DND-41 (cell line): ENCODE measurements around the gene PCDHGA7.
"Not testable (repeated sequence)": the region's sequence is repeated elsewhere in the genome, so short reads cannot be mapped to it uniquely, and the experiment has no call there.

Source experiments
- ATAC-seq: fragments of 200-7000 bp; cut with Tn5 transposase; 3 replicates; pipeline ENCODE4 v1.9.1; 2021; ENCODE audit warnings: low read depth; ENCODE audit not compliant: insufficient read depth
- DNase-seq: peaks from one replicate; pipeline ENCODE4 v3.0.0-alpha.2; 2020
- H2AFZ ChIP-seq: 2 replicates; pipeline ENCODE4 v1.6.0; 2012; ENCODE audit warnings: low read depth, low read length
- H3K27ac ChIP-seq: 2 replicates; pipeline ENCODE4 v1.5.1; 2012; ENCODE audit warnings: low read length, inconsistent platforms
- H3K27me3 ChIP-seq: fragments of 200-600 bp; sonication (generic); 2 replicates; pipeline ENCODE4 v1.6.0; 2012; ENCODE audit warnings: low read length, mild to moderate bottlenecking, inconsistent platforms; ENCODE audit not compliant: insufficient read depth, poor library complexity
- H3K36me3 ChIP-seq: 2 replicates; pipeline ENCODE4 v1.5.1; 2012; ENCODE audit warnings: low read length, inconsistent platforms; ENCODE audit not compliant: insufficient read depth
- H3K4me1 ChIP-seq: 2 replicates; pipeline ENCODE4 v1.5.1; 2012; ENCODE audit warnings: mild to moderate bottlenecking, low read length; ENCODE audit not compliant: insufficient read depth
- H3K4me2 ChIP-seq: 2 replicates; pipeline ENCODE4 v1.6.0; 2012; ENCODE audit warnings: mild to moderate bottlenecking, moderate library complexity, low read length, inconsistent platforms; ENCODE audit not compliant: insufficient read depth
- H3K4me3 ChIP-seq, 2 experiments: fragments of 200-600 bp in 1 of 2; shearing (Covaris generic) in 1 of 2; 2 replicates each; pipeline ENCODE4 v1.5.1; 2012 to 2016; ENCODE audit warnings: inconsistent platforms in 2 of 2, low read length in 2 of 2, mild to moderate bottlenecking in 2 of 2, low read depth in 1 of 2, moderate library complexity in 1 of 2
- H3K79me2 ChIP-seq: 2 replicates; pipeline ENCODE4 v1.6.0; 2012; ENCODE audit warnings: low read length, inconsistent platforms; ENCODE audit not compliant: insufficient read depth
- H3K9ac ChIP-seq: 2 replicates; pipeline ENCODE4 v1.6.0; 2012; ENCODE audit warnings: low read depth, mild to moderate bottlenecking, inconsistent platforms, low read length, moderate library complexity
- H3K9me3 ChIP-seq: 2 replicates; pipeline ENCODE4 v1.5.1; 2012; ENCODE audit warnings: low read length, moderate library complexity, mild to moderate bottlenecking, inconsistent platforms; ENCODE audit not compliant: insufficient read depth, severe bottlenecking
- H4K20me1 ChIP-seq: 2 replicates; pipeline ENCODE4 v1.6.0; 2012; ENCODE audit warnings: low read length; ENCODE audit not compliant: insufficient read depth
- EZH2 ChIP-seq: IDR thresholded peaks from 3 replicates; pipeline ENCODE4 v1.6.1; 2012; ENCODE audit warnings: borderline replicate concordance, low read depth, mild to moderate bottlenecking, moderate library complexity, low read length, inconsistent platforms; ENCODE audit not compliant: severe bottlenecking
- TF ChIP-seq, protein P1 (sequence below): IDR thresholded peaks from 2 replicates; pipeline ENCODE4 v1.5.1; 2012; ENCODE audit warnings: borderline replicate concordance, low read length, moderate library complexity, mild to moderate bottlenecking; ENCODE audit not compliant: poor library complexity, severe bottlenecking; ENCODE audit errors: extremely low read depth

The PCDHGA7 gene

DNA sequence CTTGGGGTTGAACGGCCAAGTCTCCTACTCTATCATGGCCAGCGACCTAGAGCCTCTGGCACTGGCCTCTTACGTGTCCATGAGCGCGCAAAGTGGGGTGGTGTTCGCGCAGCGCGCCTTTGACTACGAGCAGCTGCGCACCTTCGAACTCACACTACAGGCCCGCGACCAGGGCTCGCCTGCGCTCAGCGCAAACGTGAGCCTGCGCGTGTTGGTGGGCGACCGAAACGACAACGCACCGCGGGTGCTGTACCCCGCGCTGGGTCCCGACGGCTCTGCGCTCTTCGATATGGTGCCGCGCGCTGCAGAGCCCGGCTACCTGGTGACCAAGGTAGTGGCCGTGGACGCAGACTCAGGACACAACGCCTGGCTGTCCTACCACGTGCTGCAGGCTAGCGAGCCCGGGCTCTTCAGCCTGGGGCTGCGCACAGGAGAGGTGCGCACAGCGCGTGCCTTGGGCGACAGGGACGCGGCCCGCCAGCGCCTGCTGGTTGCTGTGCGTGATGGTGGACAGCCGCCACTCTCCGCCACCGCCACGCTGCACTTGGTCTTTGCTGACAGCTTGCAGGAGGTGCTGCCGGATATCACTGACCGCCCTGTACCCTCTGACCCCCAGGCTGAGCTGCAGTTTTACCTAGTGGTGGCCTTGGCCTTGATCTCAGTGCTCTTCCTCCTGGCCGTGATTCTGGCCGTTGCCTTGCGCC, 17.2 kb downstream of the PCDHGA7 start:
- no peak for TF ChIP-seq EZH2
- TF ChIP-seq, protein P1, sequence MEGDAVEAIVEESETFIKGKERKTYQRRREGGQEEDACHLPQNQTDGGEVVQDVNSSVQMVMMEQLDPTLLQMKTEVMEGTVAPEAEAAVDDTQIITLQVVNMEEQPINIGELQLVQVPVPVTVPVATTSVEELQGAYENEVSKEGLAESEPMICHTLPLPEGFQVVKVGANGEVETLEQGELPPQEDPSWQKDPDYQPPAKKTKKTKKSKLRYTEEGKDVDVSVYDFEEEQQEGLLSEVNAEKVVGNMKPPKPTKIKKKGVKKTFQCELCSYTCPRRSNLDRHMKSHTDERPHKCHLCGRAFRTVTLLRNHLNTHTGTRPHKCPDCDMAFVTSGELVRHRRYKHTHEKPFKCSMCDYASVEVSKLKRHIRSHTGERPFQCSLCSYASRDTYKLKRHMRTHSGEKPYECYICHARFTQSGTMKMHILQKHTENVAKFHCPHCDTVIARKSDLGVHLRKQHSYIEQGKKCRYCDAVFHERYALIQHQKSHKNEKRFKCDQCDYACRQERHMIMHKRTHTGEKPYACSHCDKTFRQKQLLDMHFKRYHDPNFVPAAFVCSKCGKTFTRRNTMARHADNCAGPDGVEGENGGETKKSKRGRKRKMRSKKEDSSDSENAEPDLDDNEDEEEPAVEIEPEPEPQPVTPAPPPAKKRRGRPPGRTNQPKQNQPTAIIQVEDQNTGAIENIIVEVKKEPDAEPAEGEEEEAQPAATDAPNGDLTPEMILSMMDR = no peak
- DNase-seq = no peak
- Histone ChIP-seq H4K20me1 (no peaks in the 10 kb centered on the region), H3K4me1 (no peaks in the 10 kb centered on the region), H3K9ac (no peak overlapping the region), H3K4me2 (no peak overlapping the region), H3K4me3 (no peak overlapping the region), H3K9me3 (no peaks in the 10 kb centered on the region), H3K36me3 (no peaks in the 10 kb centered on the region), H3K27me3 (no peaks in the 10 kb centered on the region), H2AFZ (no peak overlapping the region), H3K79me2 (no peaks in the 10 kb centered on the region), H3K27ac (no peak overlapping the region)
- ATAC-seq = no peak

DNA sequence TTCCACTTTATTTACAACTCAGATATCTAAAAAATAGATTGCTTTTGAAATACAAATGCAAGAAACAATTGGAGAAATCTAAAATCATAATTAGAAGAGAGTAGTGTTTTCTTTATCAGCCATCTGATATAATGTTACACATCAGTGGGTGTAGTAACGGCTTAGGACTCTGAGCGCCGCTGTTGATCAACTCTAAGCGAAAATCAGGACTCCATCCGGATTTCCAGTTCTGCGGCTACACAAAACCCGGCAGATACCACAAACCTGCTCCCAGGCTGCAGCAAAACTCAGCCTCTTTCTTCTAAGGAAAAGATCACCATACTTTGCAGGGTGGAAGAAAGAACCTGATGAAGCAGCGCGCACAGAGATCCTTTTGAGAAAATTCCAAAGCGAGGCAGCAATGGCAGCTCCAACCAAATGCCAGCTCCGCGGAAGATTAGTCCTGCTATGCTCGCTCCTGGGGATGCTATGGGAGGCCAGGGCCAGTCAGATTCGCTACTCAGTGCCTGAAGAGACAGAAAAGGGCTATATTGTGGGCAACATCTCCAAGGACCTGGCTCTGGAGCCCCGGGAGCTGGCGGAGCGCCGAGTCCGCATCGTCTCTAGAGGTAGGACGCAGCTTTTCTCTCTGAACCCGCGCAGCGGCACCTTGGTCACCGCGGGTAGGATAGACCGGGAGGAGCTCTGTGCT, 20.2 kb downstream of the PCDHGA7 start, which contains the start of gene PCDHGA9:
PCDHGA9 (plus strand) TSS at position 226 of the 691 bp plus-strand sequence; CDS start at position 401, 175 bp downstream.
- TF ChIP-seq, protein P1 = peak; percentile 65
- TF ChIP-seq EZH2 = no peak
- Histone ChIP-seq H3K4me3 (peak within 1 kb of the TSS in 1 of 2 experiments; percentile 32; a peak in 1 of 4 replicates), H3K4me1 (no peaks in the 10 kb centered on the region), H2AFZ (peak within 1 kb of the TSS; percentile 51), H3K4me2 (peak within 1 kb of the TSS; percentile 42; the same call in 1 of the 2 replicates), H4K20me1 (no peaks in the 10 kb centered on the region), H3K27me3 (no peaks in the 10 kb centered on the region), H3K36me3 (no peaks in the 10 kb centered on the region), H3K9me3 (no peaks in the 10 kb centered on the region), H3K9ac (no peak within 1 kb of the TSS), H3K79me2 (no peaks in the 10 kb centered on the region), H3K27ac (no peak within 1 kb of the TSS)
- peak; percentile 27 for DNase-seq
- 0 out of 3 replicates have a peak, but pooled peaks have one; percentile 45 for ATAC-seq

DNA sequence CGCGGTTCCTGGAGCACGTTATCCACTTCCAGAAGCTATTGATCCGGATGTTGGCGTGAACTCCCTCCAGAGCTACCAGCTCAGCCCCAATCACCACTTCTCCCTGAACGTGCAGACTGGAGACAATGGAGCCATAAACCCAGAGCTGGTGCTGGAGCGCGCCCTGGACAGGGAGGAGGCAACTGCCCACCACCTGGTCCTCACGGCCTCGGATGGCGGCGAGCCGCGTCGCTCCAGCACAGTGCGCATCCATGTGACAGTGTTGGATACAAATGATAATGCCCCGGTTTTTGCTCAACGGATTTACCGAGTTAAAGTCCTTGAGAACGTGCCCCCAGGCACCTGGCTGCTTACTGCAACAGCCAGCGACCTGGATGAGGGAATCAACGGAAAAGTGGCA, 20.8 kb downstream of the PCDHGA7 start:
- DNase-seq (no peak), ATAC-seq (no peak)
- H3K4me2 ChIP-seq = no peak overlapping the region
- no peaks in the 10 kb centered on the region for H3K36me3 ChIP-seq
- no peaks in the 10 kb centered on the region for H3K4me1 ChIP-seq
- no peak for TF ChIP-seq EZH2
- TF ChIP-seq, protein P1 = no peak
- H3K27ac ChIP-seq = no peak overlapping the region
- H3K79me2 ChIP-seq = no peaks in the 10 kb centered on the region
- no peak overlapping the region for H3K4me3 ChIP-seq
- H2AFZ ChIP-seq = no peak overlapping the region
- H3K27me3 ChIP-seq = no peaks in the 10 kb centered on the region
- no peaks in the 10 kb centered on the region for H4K20me1 ChIP-seq
- no peaks in the 10 kb centered on the region for H3K9me3 ChIP-seq
- H3K9ac ChIP-seq = no peak overlapping the region

DNA sequence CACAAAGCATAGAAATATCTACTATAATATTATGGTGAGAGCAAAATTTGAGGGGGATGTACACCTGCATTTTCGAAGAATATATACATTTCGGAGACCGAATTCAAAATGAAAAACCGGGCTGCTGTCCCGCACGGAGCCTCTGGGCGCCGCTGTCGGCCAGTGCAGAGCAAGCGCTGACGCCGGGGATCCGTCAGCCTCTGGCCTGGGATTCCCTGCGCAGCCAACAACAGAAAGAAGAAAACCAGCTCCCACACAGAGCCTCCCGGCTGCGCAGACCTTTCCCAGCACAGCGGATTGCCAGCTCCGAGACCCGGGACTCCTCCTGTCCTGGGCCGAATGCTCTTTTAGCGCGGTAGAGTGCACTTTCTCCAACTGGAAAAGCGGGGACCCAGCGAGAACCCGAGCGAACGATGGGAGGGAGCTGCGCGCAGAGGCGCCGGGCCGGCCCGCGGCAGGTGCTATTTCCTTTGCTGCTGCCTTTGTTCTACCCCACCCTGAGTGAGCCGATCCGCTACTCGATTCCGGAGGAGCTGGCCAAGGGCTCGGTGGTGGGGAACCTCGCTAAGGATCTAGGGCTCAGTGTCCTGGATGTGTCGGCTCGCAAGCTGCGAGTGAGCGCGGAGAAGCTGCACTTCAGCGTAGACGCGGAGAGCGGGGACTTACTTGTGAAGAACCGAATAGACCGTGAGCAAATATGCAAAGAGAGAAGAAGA, 25.4 kb downstream of the PCDHGA7 start, which contains the start of gene PCDHGB6:
PCDHGB6 (plus strand) TSS at position 232 of the 716 bp plus-strand sequence; CDS start at position 414, 182 bp downstream.
- not testable (repeated sequence) for H3K9ac ChIP-seq, H3K4me3 ChIP-seq, H2AFZ ChIP-seq, H3K79me2 ChIP-seq, H3K27ac ChIP-seq, H3K36me3 ChIP-seq, H3K27me3 ChIP-seq, DNase-seq, H4K20me1 ChIP-seq, H3K4me1 ChIP-seq, H3K4me2 ChIP-seq, ATAC-seq, H3K9me3 ChIP-seq
